Colonic mucosa (tissue), 4 donors: ENCODE measurements around the gene CHRNA4. TPM values are rescaled to one million over a fixed set of nuclear protein-coding genes. Genes with fewer than 3 reads are reported as not detected.
"Not testable (repeated sequence)": the region's sequence is repeated elsewhere in the genome, so short reads cannot be mapped to it uniquely, and the experiment has no call there.

Experiments
- DNase-seq: peaks from one replicate; pipeline ENCODE4 v3.0.0-alpha.2; 2020
- H3K27ac ChIP-seq: fragments of 200-600 bp; one replicate; pipeline ENCODE4 v1.8.0; 2021
- H3K27me3 ChIP-seq: fragments of 200-600 bp; one replicate; pipeline ENCODE4 v1.8.0; 2021
- H3K36me3 ChIP-seq: fragments of 200-600 bp; one replicate; pipeline ENCODE4 v1.8.0; 2021
- H3K4me1 ChIP-seq: fragments of 200-600 bp; one replicate; pipeline ENCODE4 v1.8.0; 2021; ENCODE audit warnings: mild to moderate bottlenecking
- H3K4me3 ChIP-seq: fragments of 200-600 bp; one replicate; pipeline ENCODE4 v1.8.0; 2021
- H3K9ac ChIP-seq, 2 donors: one replicate each; pipeline ENCODE4 v1.7.0; 2013; ENCODE audit warnings: control low read depth in 2 of 2, low read depth in 2 of 2, low read length in 2 of 2
- H3K9me3 ChIP-seq: fragments of 200-600 bp; one replicate; pipeline ENCODE4 v1.8.0; 2021
- intact Hi-C: fragments of 100-400 bp; cut with DNase I; formaldehyde crosslinking; loops from one replicate; pipeline ENCODE4 v1.14.1; 2022
- total RNA-seq, 2 donors: library from RNA; stranded (reverse); fragmentation: NEBNext Ultra II Directional in 1 of 2; extraction: Animal tissue kit (Norgen Biotek cat#: 25700) in 1 of 2; gene quantifications; one replicate each; pipeline ENCODE4 v1.2.1, GENCODE V29; 2021
- TF ChIP-seq, protein P1 (sequence below): fragments of 200-600 bp; IDR thresholded peaks from one replicate; pipeline ENCODE4 v1.8.0; 2022; ENCODE audit warnings: antibody characterized with exemption, mild to moderate bottlenecking
- donor health status: healthy.
- donor health status: DM: no; HTN: no; CAD: no.
- donor health status: DM: no; HTN: no; CAD: no.

CHRNA4 gene
- total RNA-seq, 2 donors from 2014 or later = 0.05 TPM; not detected in 1

DNA sequence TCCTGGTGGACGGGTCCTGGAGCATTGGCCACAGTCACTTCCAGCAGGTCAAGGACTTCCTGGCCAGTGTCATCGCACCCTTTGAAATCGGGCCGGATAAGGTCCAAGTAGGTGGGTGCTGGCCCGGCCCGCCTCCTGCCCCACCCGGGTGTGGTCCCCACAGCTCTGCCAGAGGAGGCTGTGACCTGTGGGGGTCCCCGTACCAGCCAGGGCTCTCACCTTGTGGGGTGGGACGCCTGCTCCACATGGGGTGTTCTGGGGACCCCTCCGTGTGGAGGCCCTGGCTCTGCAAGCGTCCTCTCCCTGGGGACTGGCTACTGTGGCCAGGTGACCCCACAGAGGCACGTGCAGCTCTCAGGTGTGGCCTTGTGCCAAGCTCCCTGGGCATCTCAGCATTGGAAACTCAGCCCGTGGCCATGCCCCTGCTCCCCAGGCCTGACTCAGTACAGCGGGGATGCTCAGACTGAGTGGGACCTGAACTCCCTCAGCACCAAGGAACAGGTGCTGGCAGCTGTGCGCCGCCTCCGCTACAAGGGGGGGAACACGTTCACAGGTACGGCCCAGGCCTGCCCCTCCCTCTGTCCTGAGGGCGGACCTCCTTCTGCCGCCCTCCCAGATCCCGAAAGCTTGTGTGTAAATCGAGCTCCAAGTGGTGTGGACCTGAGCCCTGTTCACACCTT, 53.5 kb downstream of the CHRNA4 start:
- no peak for DNase-seq
- Histone ChIP-seq H3K9me3 (no peaks in the 10 kb centered on the region), H3K4me3 (no peak overlapping the region), H3K4me1 (no peaks in the 10 kb centered on the region), H3K36me3 (no peaks in the 10 kb centered on the region), H3K9ac (no peak overlapping the region), H3K27me3 (peaks cover 7% of the 10 kb centered on the region), H3K27ac (no peak overlapping the region)
- TF ChIP-seq, protein P1, sequence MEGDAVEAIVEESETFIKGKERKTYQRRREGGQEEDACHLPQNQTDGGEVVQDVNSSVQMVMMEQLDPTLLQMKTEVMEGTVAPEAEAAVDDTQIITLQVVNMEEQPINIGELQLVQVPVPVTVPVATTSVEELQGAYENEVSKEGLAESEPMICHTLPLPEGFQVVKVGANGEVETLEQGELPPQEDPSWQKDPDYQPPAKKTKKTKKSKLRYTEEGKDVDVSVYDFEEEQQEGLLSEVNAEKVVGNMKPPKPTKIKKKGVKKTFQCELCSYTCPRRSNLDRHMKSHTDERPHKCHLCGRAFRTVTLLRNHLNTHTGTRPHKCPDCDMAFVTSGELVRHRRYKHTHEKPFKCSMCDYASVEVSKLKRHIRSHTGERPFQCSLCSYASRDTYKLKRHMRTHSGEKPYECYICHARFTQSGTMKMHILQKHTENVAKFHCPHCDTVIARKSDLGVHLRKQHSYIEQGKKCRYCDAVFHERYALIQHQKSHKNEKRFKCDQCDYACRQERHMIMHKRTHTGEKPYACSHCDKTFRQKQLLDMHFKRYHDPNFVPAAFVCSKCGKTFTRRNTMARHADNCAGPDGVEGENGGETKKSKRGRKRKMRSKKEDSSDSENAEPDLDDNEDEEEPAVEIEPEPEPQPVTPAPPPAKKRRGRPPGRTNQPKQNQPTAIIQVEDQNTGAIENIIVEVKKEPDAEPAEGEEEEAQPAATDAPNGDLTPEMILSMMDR = no peak
- intact Hi-C loops = loop anchor here (2.0 kb wide), 1 partner anchor 75 kb away; no protein-coding TSS in a partner anchor

DNA sequence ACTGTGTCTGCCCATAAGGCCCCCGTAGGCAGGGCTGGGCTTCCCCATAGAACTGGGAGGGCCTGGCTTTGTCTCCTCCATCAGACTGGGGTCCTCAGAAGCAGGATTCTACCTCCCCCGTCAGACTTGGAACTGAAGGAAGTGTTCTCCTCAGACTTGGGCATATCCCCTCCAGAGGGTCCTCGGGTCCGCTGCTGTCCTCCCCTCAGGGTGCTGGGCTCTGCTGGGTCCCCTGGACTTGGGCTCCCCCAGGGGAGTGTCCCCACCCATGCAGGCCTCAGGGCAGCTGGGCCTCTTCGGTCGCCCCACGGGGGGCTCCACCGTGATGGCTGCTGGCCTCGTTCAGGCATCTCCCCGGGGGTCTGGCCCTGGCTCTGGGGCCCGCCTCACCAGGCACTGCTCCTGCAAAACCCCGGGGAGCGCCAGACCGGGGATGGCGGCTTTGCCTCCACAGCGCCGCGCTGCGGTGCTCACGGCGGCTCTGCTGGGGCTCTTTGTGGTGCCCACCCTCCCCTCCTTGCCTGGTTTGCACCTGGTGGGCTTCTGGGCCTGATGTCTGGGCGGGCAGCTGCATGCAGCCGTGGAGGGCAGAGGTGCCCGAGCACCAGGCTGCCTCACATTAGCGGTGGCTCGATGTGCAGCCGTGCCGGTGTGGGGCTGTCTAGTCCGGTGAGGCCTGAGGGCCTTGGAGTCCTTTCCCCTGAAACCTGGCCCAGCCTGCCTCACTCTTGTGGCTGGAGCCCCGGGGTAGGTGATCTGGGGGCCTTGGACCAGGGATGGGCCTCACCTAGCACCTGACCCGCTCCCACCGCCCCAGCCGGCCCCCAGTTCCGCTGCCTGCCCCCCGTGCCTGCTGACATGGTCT, 54.2 kb downstream of the CHRNA4 start:
- TF ChIP-seq, protein P1 = no peak
- H3K9me3 ChIP-seq = no peaks in the 10 kb centered on the region
- H3K27ac ChIP-seq = no peak overlapping the region
- intact Hi-C loops = no loop called here
- H3K4me3 ChIP-seq = no peak overlapping the region
- peaks cover 7% of the 10 kb centered on the region for H3K27me3 ChIP-seq
- no peaks in the 10 kb centered on the region for H3K4me1 ChIP-seq
- no peaks in the 10 kb centered on the region for H3K36me3 ChIP-seq
- H3K9ac ChIP-seq = no peak overlapping the region
- DNase-seq = no peak

DNA sequence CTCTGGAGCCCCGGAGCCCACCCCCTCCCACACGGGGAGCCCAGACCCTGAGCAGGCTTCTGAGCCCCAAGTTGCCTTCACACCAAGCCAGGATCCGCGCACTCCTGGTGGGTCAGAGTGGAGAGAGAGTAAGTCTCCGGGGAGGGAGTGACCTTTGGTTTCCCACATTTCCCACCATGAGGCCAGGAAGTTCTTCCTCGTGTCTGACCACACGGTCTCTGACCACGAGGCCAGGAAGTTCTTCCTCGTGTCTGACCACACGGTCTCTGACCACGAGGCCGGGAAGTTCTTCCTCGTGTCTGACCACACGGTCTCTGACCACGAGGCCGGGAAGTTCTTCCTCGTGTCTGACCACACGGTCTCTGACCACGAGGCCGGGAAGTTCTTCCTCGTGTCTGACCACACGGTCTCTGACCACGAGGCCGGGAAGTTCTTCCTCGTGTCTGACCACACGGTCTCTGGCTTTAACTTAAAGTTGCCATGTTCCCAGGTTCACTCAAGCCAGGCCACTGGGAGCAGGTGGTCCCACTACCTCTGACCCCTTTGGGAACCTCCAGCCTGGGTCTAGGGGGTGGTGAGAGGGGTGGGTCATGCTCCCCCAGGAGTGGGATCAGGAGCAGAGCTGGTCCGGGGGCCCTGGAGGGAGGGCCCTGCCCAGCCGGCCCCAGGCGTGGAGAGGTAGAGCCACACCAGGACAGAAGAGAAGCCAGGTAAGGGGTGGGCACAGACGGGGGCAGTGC, 55.0 kb downstream of the CHRNA4 start:
- intact Hi-C loops, H3K27me3 ChIP-seq: not testable (repeated sequence)

DNA sequence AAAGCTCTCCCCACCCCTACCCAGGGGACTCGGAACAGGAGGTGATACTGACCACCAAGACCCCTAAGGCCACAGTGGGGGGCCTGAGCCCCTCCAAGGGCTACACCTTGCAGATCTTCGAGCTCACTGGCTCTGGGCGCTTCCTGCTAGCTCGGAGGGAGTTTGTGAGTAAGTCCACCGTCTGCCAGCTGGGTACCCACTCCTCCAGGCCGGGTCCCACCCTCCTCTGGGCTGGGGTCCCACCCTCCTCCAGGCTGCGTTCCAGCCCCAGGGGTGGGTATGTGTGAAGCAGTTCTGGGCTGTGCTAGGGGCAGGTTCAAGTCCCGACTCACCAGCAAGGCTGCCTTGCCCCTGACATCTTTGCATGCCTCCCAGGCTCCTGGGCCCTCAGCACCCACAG, 55.8 kb downstream of the CHRNA4 start:
- Histone ChIP-seq H3K4me3 (no peak overlapping the region), H3K36me3 (no peaks in the 10 kb centered on the region), H3K9me3 (no peaks in the 10 kb centered on the region), H3K27me3 (peaks cover 7% of the 10 kb centered on the region), H3K9ac (no peak overlapping the region), H3K27ac (no peak overlapping the region), H3K4me1 (no peaks in the 10 kb centered on the region)
- TF ChIP-seq, protein P1 = no peak
- intact Hi-C loops = no loop called here
- DNase-seq = no peak

More for the DNA sequence above, 55.0 kb downstream of the CHRNA4 start:
- DNase-seq, H3K4me3 ChIP-seq, H3K27ac ChIP-seq, H3K9me3 ChIP-seq, H3K4me1 ChIP-seq, H3K36me3 ChIP-seq, H3K9ac ChIP-seq: not testable (repeated sequence)

DNA sequence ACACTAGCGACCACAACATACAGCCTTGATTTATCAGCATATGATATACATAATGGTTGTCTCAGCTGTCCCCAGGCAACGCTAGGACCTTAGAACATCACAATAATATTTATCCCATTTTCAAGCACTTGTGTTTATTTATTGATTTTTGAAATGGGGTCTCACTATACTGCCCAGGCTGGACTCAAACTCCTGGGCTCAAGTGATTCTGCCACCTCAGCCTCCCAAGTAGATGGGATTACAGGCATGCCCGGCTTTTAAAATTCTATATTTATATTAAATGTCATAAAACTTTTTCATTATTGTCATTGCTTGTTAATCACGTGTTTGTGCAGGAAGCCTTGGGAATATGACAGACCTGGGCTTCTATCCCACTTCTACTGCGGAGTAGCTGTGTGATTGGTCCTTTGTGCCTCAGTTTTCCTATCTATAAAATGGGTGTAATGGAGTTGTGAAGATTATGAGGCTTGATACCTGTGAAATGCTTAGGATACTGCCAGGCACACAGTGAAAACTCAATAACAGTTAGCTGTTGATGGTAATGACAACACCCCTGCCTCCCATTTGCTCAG, 58.0 kb downstream of the CHRNA4 start:
- H3K9ac ChIP-seq = no peak overlapping the region
- no peaks in the 10 kb centered on the region for H3K9me3 ChIP-seq
- intact Hi-C loops = no loop called here
- TF ChIP-seq, protein P1 = no peak
- H3K27me3 ChIP-seq = no peaks in the 10 kb centered on the region
- no peak overlapping the region for H3K27ac ChIP-seq
- H3K4me3 ChIP-seq = no peak overlapping the region
- no peaks in the 10 kb centered on the region for H3K4me1 ChIP-seq
- H3K36me3 ChIP-seq = no peaks in the 10 kb centered on the region
- no peak for DNase-seq
